ENCODE measurements around the gene CAMTA1.
"Not testable (repeated sequence)": the region's sequence is repeated elsewhere in the genome, so short reads cannot be mapped to it uniquely, and the experiment has no call there.

The CAMTA1 gene

GRCh38 chr1:6909857-6910256 is 124.6 kb downstream of the CAMTA1 start:
- no peak for DNase-seq

DNA sequence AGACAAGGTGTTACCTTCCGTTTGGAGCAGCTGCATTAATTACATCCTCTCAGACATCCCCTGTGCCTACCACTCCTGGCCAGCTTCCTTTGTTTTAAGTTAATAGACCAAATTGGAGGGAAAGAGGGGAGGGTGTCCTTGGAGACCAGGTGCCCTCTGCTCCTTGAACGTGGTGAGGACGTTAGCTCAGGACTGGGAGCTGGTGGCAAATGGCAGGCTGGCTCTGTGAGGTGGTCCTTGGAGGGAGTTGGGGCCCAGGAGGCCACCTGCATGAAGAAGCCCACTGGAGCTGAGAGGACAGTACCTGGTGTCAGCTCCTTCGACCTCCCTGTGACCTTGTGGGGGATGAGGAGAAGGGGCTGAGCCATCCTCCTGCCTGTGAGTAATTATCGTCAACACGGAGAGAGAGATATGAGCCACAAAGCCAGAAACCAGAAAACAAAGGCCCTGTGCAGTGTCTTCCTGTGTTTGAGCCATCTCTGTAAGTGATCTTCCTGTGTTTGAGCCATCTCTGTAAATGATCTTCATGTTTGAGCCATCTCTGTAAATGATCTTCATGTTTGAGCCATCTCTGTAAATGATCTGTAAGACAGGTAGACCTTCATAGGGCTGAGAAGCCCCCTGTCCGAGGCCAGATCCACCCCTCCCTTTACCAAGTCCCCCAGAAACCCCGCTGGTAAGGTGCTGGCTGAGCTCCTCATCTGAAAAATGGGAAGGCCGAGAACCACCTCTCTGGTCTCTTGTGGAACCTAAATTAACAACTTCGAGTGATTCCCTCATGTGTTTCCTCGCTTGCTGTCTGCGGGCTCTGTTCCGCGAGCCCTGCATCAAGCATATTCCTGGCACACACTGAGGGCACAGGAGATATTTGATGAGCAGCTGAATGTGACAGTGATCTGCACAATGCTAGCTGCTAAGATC is 126.0 kb downstream of the CAMTA1 start:
- no peak for DNase-seq

GRCh38 chr1:6911974-6912373 is 126.7 kb downstream of the CAMTA1 start:
- DNase-seq, result peak; percentile 80

DNA sequence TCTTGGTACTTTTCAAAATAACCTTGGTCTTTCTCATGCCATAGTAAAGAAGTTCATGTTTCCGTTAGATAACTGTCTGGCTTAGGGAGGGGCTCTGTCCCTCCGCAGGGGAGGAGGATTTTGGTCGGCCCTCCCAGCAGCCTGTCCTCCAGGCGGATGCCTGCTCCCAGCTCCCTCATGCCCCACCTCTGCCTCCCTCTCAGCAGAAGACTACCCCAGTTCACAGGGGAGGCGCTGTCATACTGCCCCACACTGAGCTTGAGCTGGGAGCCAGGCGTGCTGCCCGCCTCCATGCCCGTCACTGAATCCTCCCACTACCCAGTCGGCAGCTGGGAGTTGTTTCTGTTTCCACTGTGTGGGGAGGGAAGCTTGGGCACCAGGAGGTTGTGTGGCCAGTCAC is 127.3 kb downstream of the CAMTA1 start:
- DNase-seq, result no peak

DNA sequence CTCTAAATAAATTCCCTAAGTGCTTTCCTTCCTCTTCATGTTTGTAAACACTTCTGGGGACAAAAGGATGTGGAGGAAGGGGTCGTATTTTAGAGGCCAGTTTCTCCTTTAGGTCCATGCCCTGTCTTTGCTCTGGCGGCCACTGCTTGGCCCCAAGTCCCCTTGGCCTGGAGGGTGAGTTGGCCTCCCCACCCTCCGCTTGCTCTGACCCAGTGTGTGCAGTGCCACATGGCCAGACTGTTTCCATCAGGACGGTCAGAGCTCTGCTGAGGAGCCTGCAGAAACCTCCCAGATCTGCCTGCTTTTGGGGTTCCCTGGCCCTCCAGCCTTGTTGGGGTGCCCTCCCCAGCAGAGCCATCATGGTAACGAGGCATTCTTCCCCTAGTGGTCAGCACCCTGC is 127.8 kb downstream of the CAMTA1 start:
- no peak for DNase-seq

GRCh38 chr1:6914706-6915105 is 129.5 kb downstream of the CAMTA1 start:
- DNase-seq, result no peak

GRCh38 chr1:6915999-6916565 is 130.8 kb downstream of the CAMTA1 start:
- DNase-seq, result no peak

- DNase-seq, result no peak
These were observed 131.8 kb downstream of the CAMTA1 start for GRCh38 chr1:6917067-6917466.

DNA sequence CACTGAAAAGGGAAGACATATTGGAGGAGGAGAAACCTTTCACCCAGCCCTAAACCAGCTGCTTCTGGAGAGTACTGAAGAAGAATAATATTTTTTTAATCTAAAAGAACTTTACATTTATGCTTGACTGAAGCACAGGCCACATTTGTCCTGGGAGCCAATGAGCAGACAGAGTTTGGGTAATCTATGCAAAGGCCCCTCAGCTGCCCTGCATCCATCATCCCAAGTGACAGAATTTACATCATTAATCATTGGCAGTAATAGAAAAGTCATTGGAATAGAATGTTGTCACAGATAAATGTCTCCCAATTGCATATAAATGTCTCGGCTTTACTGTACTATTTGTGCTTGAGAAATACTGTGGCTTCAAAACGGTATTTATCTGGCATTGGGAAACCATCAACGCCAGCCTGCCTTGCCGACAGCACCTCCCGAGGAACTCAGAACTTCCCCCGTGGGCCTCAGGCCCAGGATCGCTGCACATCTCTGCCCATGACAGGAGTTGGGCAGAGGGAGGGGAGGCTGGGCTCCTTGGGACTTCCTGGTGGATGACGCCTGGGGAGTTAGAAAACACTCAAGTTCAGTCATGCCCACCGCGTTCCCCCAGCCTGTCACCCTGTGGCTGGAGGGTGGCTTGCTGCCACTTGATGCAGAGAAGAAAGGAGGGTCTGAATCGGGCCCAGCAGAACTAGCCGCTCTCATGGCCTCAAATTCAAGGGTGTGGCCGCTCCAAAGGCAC is 133.1 kb downstream of the CAMTA1 start:
- DNase-seq, result no peak

GRCh38 chr1:6918925-6919511 is 133.8 kb downstream of the CAMTA1 start:
- no peak for DNase-seq

GRCh38 chr1:6921506-6921905 is 136.3 kb downstream of the CAMTA1 start:
- DNase-seq, result not testable (repeated sequence)

DNA sequence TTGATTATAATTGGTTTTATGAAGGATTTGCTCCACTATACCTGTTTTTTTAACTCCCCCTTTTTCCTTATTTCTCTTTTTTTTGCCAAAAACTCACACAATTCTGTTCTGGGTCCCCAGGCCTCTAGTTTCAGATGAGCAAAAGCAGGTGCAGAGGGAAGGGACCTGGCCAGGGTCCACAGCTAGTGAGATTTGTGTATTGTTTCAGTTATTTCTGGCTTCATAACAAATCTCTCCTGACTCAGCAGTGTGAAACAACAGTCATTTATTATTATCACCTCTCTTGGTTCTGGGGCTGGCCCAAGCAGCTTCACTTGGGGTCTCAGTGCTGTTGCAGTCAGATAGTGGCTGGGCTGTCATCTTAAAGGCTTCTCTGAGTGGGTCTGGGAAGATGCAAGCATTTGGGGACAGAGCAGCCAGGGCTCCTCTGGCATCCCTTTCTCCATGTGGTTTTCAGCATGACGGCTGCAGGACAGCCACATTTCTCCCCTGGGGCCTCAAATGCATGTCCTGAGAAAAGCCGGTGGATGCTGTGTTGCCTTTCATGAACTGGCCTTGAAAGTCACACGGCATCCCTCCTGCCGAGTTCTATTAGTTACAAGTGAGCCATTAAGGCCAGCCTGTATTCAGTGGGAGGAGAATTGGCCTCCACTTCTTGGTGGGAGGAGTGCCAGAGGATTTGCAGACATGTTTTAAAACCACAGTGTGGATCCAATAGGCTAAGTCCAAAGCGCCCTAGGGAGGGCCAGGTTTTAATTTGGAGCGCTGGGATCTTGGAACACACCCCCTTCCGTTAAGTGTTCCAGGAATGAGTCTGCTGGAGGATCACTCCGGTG is 137.1 kb downstream of the CAMTA1 start:
- DNase-seq, result peak; percentile 46

GRCh38 chr1:6923012-6923411 is 137.8 kb downstream of the CAMTA1 start:
- peak; percentile 29 for DNase-seq

- DNase-seq, result no peak
These were observed 138.2 kb downstream of the CAMTA1 start for GRCh38 chr1:6923416-6923815.

DNA sequence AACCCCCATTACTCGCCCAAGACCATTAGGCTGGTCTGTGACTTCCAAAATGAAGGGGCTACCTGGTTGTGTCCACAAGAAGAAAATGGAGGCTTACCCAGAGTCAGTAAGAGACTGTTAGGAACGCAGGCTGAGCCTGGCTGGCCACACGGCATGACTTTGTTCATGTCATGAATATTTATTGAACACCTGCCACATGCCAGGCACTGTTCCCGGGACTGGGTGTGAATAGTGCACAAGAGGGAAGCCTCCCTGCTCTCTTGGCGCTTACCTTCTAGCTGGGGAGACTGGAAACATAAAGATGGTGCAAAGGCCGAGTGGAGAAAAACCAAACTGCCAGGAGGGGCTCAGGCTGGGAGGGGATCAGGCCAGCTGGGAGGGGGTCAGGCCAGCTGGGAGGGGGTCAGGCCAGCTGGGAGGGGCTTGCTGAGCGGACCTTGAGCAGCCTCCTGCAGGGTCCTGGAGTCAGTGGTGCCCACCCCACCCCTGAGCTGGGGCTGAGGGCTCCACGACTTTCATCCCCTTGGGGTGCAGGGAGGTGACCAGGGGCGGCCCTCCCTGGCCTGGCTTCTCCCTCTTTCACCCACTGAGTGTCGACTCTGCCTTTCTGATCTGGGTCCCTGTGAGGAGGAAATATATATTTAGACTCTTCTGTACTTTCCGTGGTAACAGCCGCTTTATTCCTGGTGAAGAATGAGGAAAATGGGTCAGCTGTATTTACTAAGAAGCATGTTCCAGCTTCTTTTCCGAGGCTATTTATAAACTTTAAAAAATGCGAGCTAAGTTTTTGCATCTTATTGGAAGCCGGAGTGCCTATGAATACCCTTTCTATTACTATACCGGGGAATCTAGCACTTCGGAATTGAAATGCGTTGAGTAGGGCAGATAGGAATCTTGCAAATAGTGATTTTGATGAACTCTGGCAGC is 139.0 kb downstream of the CAMTA1 start:
- DNase-seq, result no peak

DNA sequence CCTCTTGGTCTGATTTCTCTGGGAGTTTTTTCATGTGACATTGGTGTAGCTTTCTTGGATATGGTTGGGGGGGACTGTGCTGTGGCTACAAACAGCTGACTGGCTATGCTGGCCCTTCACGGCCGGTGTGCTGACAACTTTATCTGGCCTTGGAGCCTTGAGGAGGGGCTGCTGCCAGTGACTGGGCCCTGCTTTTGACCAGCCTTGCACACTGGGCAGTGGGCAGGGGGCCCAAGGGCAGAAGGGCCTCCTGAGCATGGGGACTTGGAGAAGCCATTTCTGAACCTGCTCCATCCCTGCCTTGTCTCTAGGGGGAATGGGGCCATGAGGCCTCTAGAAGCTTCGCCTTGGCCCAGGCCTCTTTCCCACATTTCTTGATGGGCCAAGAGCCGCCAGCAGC is 139.6 kb downstream of the CAMTA1 start:
- DNase-seq, result no peak

DNA sequence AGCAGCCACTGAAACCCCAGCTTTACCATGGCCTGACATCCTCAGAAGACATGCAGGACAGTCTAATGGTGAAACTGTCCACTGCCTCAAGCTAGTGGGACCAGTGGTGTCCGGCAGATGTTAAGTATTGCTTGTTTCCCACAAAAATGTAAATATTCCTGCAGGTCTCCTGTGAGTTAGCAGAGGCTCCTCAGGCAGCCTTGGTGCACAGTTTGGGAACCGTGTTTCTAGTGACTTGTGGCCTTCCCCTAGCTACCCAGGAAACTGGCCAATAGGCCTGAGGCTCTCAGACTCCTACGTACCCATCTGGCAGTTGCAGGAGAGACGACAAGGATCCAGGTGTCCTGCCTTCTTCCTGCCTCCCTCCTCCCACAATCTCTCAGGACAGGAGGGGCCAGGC is 142.4 kb downstream of the CAMTA1 start:
- peak; percentile 26 for DNase-seq

- no peak for DNase-seq
These were observed 143.0 kb downstream of the CAMTA1 start for GRCh38 chr1:6928106-6928885.

GRCh38 chr1:6930732-6931300 is 145.6 kb downstream of the CAMTA1 start:
- DNase-seq, result peak; percentile 17

DNA sequence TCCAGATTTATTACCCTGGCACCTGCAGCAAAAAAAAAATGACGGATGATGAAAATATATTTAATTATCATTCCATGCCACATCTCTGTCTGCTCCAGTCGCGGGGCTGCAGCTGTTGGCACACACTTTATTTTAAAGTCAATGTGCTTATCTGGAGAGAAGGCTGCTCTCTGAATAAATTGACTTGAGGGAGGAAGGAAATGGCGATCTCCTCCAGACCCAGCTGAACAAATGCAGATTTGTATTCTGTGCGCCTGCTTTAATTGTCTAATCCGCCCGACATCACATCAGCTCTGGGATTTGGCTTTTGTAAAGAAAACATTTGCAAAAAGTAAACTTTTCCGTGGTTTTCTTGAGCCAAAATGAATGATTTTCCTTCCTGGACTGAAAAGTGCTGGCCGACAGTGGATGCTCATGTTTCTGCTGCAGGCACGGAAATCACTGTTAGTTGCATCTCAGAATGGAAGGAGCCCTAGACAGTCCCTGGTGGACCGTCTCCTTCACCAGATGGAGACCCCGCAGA is 150.2 kb downstream of the CAMTA1 start:
- peak; percentile 14 for DNase-seq

Measured in NCI-H82 (cell line).